ENCODE results near the gene KRTAP10-12.
A peak's percentile ranks its signal among the peaks of the same experiment; 100 is the strongest.

KRTAP10-12 gene

GRCh38 chr21:44729336-44730027 lies 32.5 kb downstream of the KRTAP10-12 start:
- Histone ChIP-seq H2BK120ac (ENCODE audit: low read depth, low read length) (no peak overlapping the region), H3K4ac (ENCODE audit: low read length) (no peak overlapping the region)

GRCh38 chr21:44730028-44730395 lies 33.0 kb downstream of the KRTAP10-12 start:
- no peak overlapping the region for H4K91ac ChIP-seq (ENCODE audit: low read depth, low read length, poor library complexity)
- no peak overlapping the region for H2BK5ac ChIP-seq (ENCODE audit: low read length)
- H3K9ac ChIP-seq (ENCODE audit: low read depth, low read length, poor library complexity), result no peak overlapping the region
- peak overlapping the region; percentile 5 for H2AK5ac ChIP-seq (ENCODE audit: low read depth, low read length)
- no peaks in the 10 kb centered on the region for H3K36me3 ChIP-seq (replicated peaks in 1 of 2; ENCODE audit: control insufficient read depth in 2 of 2, insufficient read depth in 2 of 2, low read length in 2 of 2)
- peaks cover 0 to 6% of the 10 kb centered on the region in 2 donors for H3K9me3 ChIP-seq (replicated peaks in 1 of 2; ENCODE audit: control insufficient read depth in 2 of 2, insufficient read depth in 1 of 2, low read depth in 1 of 2, low read length in 2 of 2)
- H2BK120ac ChIP-seq (ENCODE audit: low read depth, low read length), result no peak overlapping the region
- no peak overlapping the region for H3K23ac ChIP-seq (ENCODE audit: low read depth, low read length, poor library complexity)
- H2AFZ ChIP-seq (ENCODE audit: low read length), result no peak overlapping the region
- H3K27ac ChIP-seq (replicated peaks; ENCODE audit: low read length), result no peak overlapping the region
- DNase-seq (ENCODE audit: low spot score), result no peak
- no CpG with 5 or more reads among the region's 7 CpGs for WGBS, 2 donors (ENCODE audit: extremely low coverage in 2 of 2, insufficient read length in 2 of 2, insufficient replicate concordance in 1 of 2)
- H3K4ac ChIP-seq (ENCODE audit: low read length), result no peak overlapping the region
- no peak overlapping the region for H2BK12ac ChIP-seq (ENCODE audit: low read length)
- H3K18ac ChIP-seq (ENCODE audit: low read length), result no peak overlapping the region
- H3K14ac ChIP-seq (ENCODE audit: low read length), result no peak overlapping the region
- peaks cover 0 to 45% (median 0%) of the 10 kb centered on the region in 3 experiments for H3K27me3 ChIP-seq (ENCODE audit: control insufficient read depth in 3 of 3, insufficient read depth in 3 of 3, low read depth in 1 of 3, low read length in 3 of 3)
- no peaks in the 10 kb centered on the region for H3K79me1 ChIP-seq (ENCODE audit: low read depth, low read length)
- H3K4me3 ChIP-seq (ENCODE audit: low read length in 2 of 2), result no peak overlapping the region
- no peak overlapping the region for H4K8ac ChIP-seq (ENCODE audit: low read depth, low read length)
- no peak overlapping the region for H3K4me2 ChIP-seq (ENCODE audit: insufficient read depth, low read length, poor library complexity, severe bottlenecking)
- H3K4me1 ChIP-seq (ENCODE audit: control insufficient read depth in 2 of 2, insufficient read depth in 1 of 2, low read depth in 1 of 2, low read length in 2 of 2), result no peaks in the 10 kb centered on the region
- no peak overlapping the region for H2BK15ac ChIP-seq (ENCODE audit: low read length)

More at GRCh38 chr21:44729336-44730027, 32.5 kb downstream of the KRTAP10-12 start:
- H3K79me1 ChIP-seq (ENCODE audit: low read depth, low read length), result no peaks in the 10 kb centered on the region
- no CpG with 5 or more reads among the region's 23 CpGs for WGBS, 2 donors (ENCODE audit: extremely low coverage in 2 of 2, insufficient read length in 2 of 2, insufficient replicate concordance in 1 of 2)
- H3K4me1 ChIP-seq (ENCODE audit: control insufficient read depth in 2 of 2, insufficient read depth in 1 of 2, low read depth in 1 of 2, low read length in 2 of 2), result no peaks in the 10 kb centered on the region
- peaks cover 0 to 4% of the 10 kb centered on the region in 2 donors for H3K9me3 ChIP-seq (replicated peaks in 1 of 2; ENCODE audit: control insufficient read depth in 2 of 2, insufficient read depth in 1 of 2, low read depth in 1 of 2, low read length in 2 of 2)
- H3K4me3 ChIP-seq (ENCODE audit: low read length in 2 of 2), result no peak overlapping the region
- peak overlapping the region; percentile 47 for H2AK5ac ChIP-seq (ENCODE audit: low read depth, low read length)
- H2AFZ ChIP-seq (ENCODE audit: low read length), result no peak overlapping the region
- peaks cover 0 to 44% (median 0%) of the 10 kb centered on the region in 3 experiments for H3K27me3 ChIP-seq (ENCODE audit: control insufficient read depth in 3 of 3, insufficient read depth in 3 of 3, low read depth in 1 of 3, low read length in 3 of 3)
- no peak overlapping the region for H2BK5ac ChIP-seq (ENCODE audit: low read length)
- no peak overlapping the region for H3K9ac ChIP-seq (ENCODE audit: low read depth, low read length, poor library complexity)
- no peak overlapping the region for H2BK15ac ChIP-seq (ENCODE audit: low read length)
- peak overlapping the region; percentile 66 for H3K18ac ChIP-seq (ENCODE audit: low read length)
- no peak overlapping the region for H3K27ac ChIP-seq (replicated peaks; ENCODE audit: low read length)
- no peaks in the 10 kb centered on the region for H3K36me3 ChIP-seq (replicated peaks in 1 of 2; ENCODE audit: control insufficient read depth in 2 of 2, insufficient read depth in 2 of 2, low read length in 2 of 2)
- no peak overlapping the region for H2BK12ac ChIP-seq (ENCODE audit: low read length)
- H4K91ac ChIP-seq (ENCODE audit: low read depth, low read length, poor library complexity), result no peak overlapping the region
- H4K8ac ChIP-seq (ENCODE audit: low read depth, low read length), result no peak overlapping the region
- H3K23ac ChIP-seq (ENCODE audit: low read depth, low read length, poor library complexity), result no peak overlapping the region
- no peak overlapping the region for H3K4me2 ChIP-seq (ENCODE audit: insufficient read depth, low read length, poor library complexity, severe bottlenecking)
- H3K14ac ChIP-seq (ENCODE audit: low read length), result no peak overlapping the region
- DNase-seq (ENCODE audit: low spot score), result no peak

GRCh38 chr21:44730951-44731579 lies 34.1 kb downstream of the KRTAP10-12 start:
- Histone ChIP-seq H3K9me3 (replicated peaks in 1 of 2; ENCODE audit: control insufficient read depth in 2 of 2, insufficient read depth in 1 of 2, low read depth in 1 of 2, low read length in 2 of 2) (peaks cover 0 to 13% of the 10 kb centered on the region in 2 donors), H3K4me2 (ENCODE audit: insufficient read depth, low read length, poor library complexity, severe bottlenecking) (no peak overlapping the region), H2BK15ac (ENCODE audit: low read length) (no peak overlapping the region), H3K36me3 (replicated peaks in 1 of 2; ENCODE audit: control insufficient read depth in 2 of 2, insufficient read depth in 2 of 2, low read length in 2 of 2) (no peaks in the 10 kb centered on the region), H2BK5ac (ENCODE audit: low read length) (no peak overlapping the region), H2BK12ac (ENCODE audit: low read length) (no peak overlapping the region), H3K23ac (ENCODE audit: low read depth, low read length, poor library complexity) (no peak overlapping the region), H4K91ac (ENCODE audit: low read depth, low read length, poor library complexity) (no peak overlapping the region), H4K8ac (ENCODE audit: low read depth, low read length) (no peak overlapping the region), H2AK5ac (ENCODE audit: low read depth, low read length) (no peak overlapping the region), H3K9ac (ENCODE audit: low read depth, low read length, poor library complexity) (no peak overlapping the region), H3K4ac (ENCODE audit: low read length) (no peak overlapping the region), H2AFZ (ENCODE audit: low read length) (no peak overlapping the region), H3K18ac (ENCODE audit: low read length) (no peak overlapping the region), H2BK120ac (ENCODE audit: low read depth, low read length) (no peak overlapping the region), H3K14ac (ENCODE audit: low read length) (no peak overlapping the region), H3K79me1 (ENCODE audit: low read depth, low read length) (no peaks in the 10 kb centered on the region), H3K4me1 (ENCODE audit: control insufficient read depth in 2 of 2, insufficient read depth in 1 of 2, low read depth in 1 of 2, low read length in 2 of 2) (no peaks in the 10 kb centered on the region), H3K4me3 (ENCODE audit: low read length in 2 of 2) (no peak overlapping the region), H3K27me3 (ENCODE audit: control insufficient read depth in 3 of 3, insufficient read depth in 3 of 3, low read depth in 1 of 3, low read length in 3 of 3) (peaks cover 0 to 50% (median 0%) of the 10 kb centered on the region in 3 experiments), H3K27ac (replicated peaks; ENCODE audit: low read length) (no peak overlapping the region)
- no peak for DNase-seq (ENCODE audit: low spot score)
- WGBS, 2 donors (ENCODE audit: extremely low coverage in 2 of 2, insufficient read length in 2 of 2, insufficient replicate concordance in 1 of 2), result no CpG with 5 or more reads among the region's 9 CpGs

DNA sequence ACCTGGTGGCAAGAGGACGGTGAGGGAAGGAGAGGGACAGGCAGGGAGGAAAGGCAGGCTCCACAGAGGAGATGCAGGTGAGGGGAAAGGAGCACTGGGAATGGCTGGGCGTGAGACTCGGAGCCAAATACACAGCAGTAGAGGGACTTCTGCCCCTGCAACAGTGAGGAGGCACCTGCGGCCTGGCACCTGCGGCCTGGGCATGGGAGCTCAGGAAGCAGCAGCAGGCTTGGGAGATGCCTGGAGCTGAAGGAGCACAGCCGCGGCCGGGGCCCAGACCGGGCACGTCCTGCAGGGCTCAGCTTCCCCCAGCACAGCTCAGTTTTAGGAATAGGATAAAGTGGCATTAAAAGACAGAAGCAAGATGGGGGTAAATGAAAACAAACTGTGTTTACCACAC lies 35.3 kb downstream of the KRTAP10-12 start:
- Histone ChIP-seq H2BK12ac (ENCODE audit: low read length) (peak overlapping the region; percentile 34), H3K27ac (replicated peaks; ENCODE audit: low read length) (no peak overlapping the region), H3K36me3 (replicated peaks in 1 of 2; ENCODE audit: control insufficient read depth in 2 of 2, insufficient read depth in 2 of 2, low read length in 2 of 2) (no peaks in the 10 kb centered on the region), H3K27me3 (ENCODE audit: control insufficient read depth in 3 of 3, insufficient read depth in 3 of 3, low read depth in 1 of 3, low read length in 3 of 3) (peaks cover 0 to 50% (median 0%) of the 10 kb centered on the region in 3 experiments), H2AK5ac (ENCODE audit: low read depth, low read length) (no peak overlapping the region), H2BK120ac (ENCODE audit: low read depth, low read length) (no peak overlapping the region), H3K14ac (ENCODE audit: low read length) (peak overlapping the region; percentile 9), H3K4ac (ENCODE audit: low read length) (no peak overlapping the region), H3K4me3 (ENCODE audit: low read length in 2 of 2) (no peak overlapping the region), H3K9me3 (replicated peaks in 1 of 2; ENCODE audit: control insufficient read depth in 2 of 2, insufficient read depth in 1 of 2, low read depth in 1 of 2, low read length in 2 of 2) (peaks cover 0 to 23% of the 10 kb centered on the region in 2 donors), H3K23ac (ENCODE audit: low read depth, low read length, poor library complexity) (no peak overlapping the region), H2BK15ac (ENCODE audit: low read length) (no peak overlapping the region), H2BK5ac (ENCODE audit: low read length) (no peak overlapping the region), H3K9ac (ENCODE audit: low read depth, low read length, poor library complexity) (no peak overlapping the region), H3K4me2 (ENCODE audit: insufficient read depth, low read length, poor library complexity, severe bottlenecking) (no peak overlapping the region), H2AFZ (ENCODE audit: low read length) (no peak overlapping the region), H3K79me1 (ENCODE audit: low read depth, low read length) (no peaks in the 10 kb centered on the region), H3K18ac (ENCODE audit: low read length) (no peak overlapping the region), H3K4me1 (ENCODE audit: control insufficient read depth in 2 of 2, insufficient read depth in 1 of 2, low read depth in 1 of 2, low read length in 2 of 2) (no peaks in the 10 kb centered on the region), H4K91ac (ENCODE audit: low read depth, low read length, poor library complexity) (no peak overlapping the region), H4K8ac (ENCODE audit: low read depth, low read length) (no peak overlapping the region)
- WGBS, 2 donors (ENCODE audit: extremely low coverage in 2 of 2, insufficient read length in 2 of 2, insufficient replicate concordance in 1 of 2), result no CpG with 5 or more reads among the region's 10 CpGs
- no peak for DNase-seq (ENCODE audit: low spot score)

Data from neuronal stem cell (in vitro differentiated cells).